Activated CD4-positive, alpha-beta memory T cell treated with anti-CD3 and anti-CD28 coated beads for 36 hours (primary cell): ENCODE measurements around the gene MRPL22. TPM values are rescaled to one million over a fixed set of nuclear protein-coding genes. Genes with fewer than 3 reads are reported as not detected.
"Not testable (repeated sequence)": the region's sequence is repeated elsewhere in the genome, so short reads cannot be mapped to it uniquely, and the experiment has no call there.

Source experiments
- CTCF ChIA-PET: fragments of 350-600 bp; sonication (Branson Sonifier 250); formaldehyde crosslinking; loops from one replicate; lab custom pipeline; 2021; ENCODE audit warnings: antibody characterized with exemption, inconsistent platforms; lab: Charles Lee
- POLR2A ChIA-PET: fragments of 350-600 bp; sonication (Branson Sonifier 250); formaldehyde crosslinking; loops from one replicate; lab custom pipeline; 2021; ENCODE audit warnings: antibody characterized with exemption; lab: Charles Lee
- DNase-seq: peaks from one replicate; pipeline ENCODE4 v3.0.0-alpha.2; 2020
- H3K27ac Mint-ChIP-seq: one replicate; pipeline ENCODE4 v1.8.0; 2021; ENCODE audit warnings: mixed read lengths
- H3K27me3 Mint-ChIP-seq: one replicate; pipeline ENCODE4 v1.8.0; 2021; ENCODE audit warnings: mixed read lengths
- H3K36me3 Mint-ChIP-seq: one replicate; pipeline ENCODE4 v1.8.0; 2021; ENCODE audit warnings: mixed read lengths
- H3K4me1 Mint-ChIP-seq: one replicate; pipeline ENCODE4 v1.8.0; 2021; ENCODE audit warnings: low read depth, mixed read lengths
- H3K4me3 Mint-ChIP-seq: one replicate; pipeline ENCODE4 v1.8.0; 2021; ENCODE audit warnings: mild to moderate bottlenecking, mixed read lengths
- H3K9me3 Mint-ChIP-seq: one replicate; pipeline ENCODE4 v1.8.0; 2021; ENCODE audit warnings: mixed read lengths
- intact Hi-C: fragments of 100-400 bp; cut with micrococcal nuclease; formaldehyde crosslinking; loops from one replicate; pipeline ENCODE4 v1.15.1; 2023
- total RNA-seq, 2 experiments: library from RNA; stranded (reverse); gene quantifications; one replicate each; pipeline ENCODE4 v1.2.3, GENCODE V29; 2021

Gene MRPL22
- total RNA-seq: 10 to 100 TPM; 80.8 to 82.2 TPM

DNA sequence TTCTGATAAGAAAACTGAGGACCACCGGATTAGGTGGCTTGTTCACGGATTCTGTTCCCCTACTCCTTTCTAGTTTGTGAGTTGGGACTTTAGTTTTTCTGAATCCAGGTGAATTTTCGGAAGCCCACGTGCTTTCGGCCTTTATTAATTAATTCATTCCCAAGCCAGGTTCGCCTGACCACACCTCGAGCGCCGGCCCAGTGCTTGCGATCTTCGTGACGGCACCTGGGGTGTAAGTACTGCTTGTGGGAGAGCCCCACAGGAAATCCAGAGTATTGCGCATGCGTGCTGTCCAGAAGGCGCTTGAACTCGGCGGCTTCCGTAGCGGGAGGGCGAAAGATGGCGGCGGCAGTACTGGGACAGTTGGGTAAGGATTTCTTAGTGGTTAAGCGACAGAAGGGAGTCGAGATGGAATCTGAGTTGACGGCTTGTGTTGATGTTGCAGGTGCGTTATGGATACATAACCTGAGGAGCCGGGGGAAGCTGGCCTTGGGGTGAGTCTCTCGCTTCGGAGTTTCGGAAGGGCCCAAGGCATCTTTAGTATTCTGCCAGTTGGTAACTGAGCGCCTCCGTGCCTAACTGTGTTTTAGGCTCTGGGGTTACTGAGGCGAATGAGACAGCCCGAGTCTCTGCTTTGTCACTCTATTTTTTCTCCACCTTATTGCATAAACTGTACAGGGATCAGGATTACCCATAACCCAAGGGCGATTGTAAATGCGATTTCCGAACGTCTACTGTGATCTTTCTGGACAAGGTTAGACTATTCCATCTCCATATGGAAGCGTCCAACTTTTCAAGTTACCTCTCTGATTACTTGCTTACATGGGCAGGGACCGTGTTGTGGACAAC, at the start of gene MRPL22:
TSS of gene MRPL22 (plus strand) at position 302 of the 849 bp plus-strand sequence. CDS start at position 340, 38 bp downstream.
- no peaks in the 10 kb centered on the region for H3K27me3 Mint-ChIP-seq
- peak within 1 kb of the TSS; percentile 96 for H3K4me3 Mint-ChIP-seq
- CTCF ChIA-PET: interaction anchor here (1.0 kb wide), 1 partner anchor 291 kb away, joined by 5 read pairs; no protein-coding TSS in a partner anchor
- DNase-seq: peak; percentile 97
- peaks cover 35% of the 10 kb centered on the region for H3K4me1 Mint-ChIP-seq
- intact Hi-C loops: loop anchor here (1.0 to 10.0 kb wide), 5 partner anchors 83 to 902 kb away; partner anchors contain the start of genes CNOT8, FAM114A2, LARP1 and MFAP3
- no peaks in the 10 kb centered on the region for H3K9me3 Mint-ChIP-seq
- peak within 1 kb of the TSS; percentile 93 for H3K27ac Mint-ChIP-seq
- POLR2A ChIA-PET: interaction anchor here (1.1 kb wide), 1 partner anchor 83 kb away, joined by 4 read pairs; the partner anchor contains the start of gene CNOT8
- H3K36me3 Mint-ChIP-seq: peaks cover 5% of the 10 kb centered on the region

GRCh38 chr5:154892369-154892771, 48.5 kb upstream of the MRPL22 start:
- DNase-seq: no peak
- CTCF ChIA-PET: no interaction called here
- Mint-ChIP-seq H3K27ac (no peak overlapping the region), H3K9me3 (peaks cover 10% of the 10 kb centered on the region), H3K4me3 (no peak overlapping the region), H3K4me1 (no peaks in the 10 kb centered on the region), H3K36me3 (peaks cover 66% of the 10 kb centered on the region), H3K27me3 (no peaks in the 10 kb centered on the region)
- intact Hi-C loops: no loop called here
- POLR2A ChIA-PET: no interaction called here

DNA sequence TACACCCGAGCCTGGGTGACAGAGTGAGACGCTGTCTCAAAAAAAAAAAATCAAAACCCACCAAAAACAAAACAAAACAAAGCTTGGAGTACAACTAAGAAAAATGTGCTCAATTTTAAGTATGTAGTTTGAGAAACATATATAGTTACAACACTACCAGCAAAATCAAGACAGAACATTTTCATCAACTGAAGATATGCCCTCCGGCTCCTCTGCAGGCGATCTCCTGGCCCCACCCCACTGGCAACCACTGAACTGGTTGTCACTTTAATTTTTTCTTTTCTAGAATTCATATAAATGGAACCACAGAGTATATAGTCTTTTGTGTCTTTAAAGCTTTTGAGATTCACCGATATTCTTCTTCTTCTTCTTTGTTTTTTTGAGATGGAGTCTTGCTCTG, 47.5 kb upstream of the MRPL22 start:
- Mint-ChIP-seq H3K36me3 (peaks cover 64% of the 10 kb centered on the region), H3K27ac (no peak overlapping the region), H3K4me3 (no peak overlapping the region), H3K9me3 (peaks cover 2% of the 10 kb centered on the region), H3K27me3 (no peaks in the 10 kb centered on the region), H3K4me1 (no peaks in the 10 kb centered on the region)
- ChIA-PET POLR2A (no interaction called here), CTCF (no interaction called here)
- no peak for DNase-seq
- intact Hi-C loops: no loop called here

DNA sequence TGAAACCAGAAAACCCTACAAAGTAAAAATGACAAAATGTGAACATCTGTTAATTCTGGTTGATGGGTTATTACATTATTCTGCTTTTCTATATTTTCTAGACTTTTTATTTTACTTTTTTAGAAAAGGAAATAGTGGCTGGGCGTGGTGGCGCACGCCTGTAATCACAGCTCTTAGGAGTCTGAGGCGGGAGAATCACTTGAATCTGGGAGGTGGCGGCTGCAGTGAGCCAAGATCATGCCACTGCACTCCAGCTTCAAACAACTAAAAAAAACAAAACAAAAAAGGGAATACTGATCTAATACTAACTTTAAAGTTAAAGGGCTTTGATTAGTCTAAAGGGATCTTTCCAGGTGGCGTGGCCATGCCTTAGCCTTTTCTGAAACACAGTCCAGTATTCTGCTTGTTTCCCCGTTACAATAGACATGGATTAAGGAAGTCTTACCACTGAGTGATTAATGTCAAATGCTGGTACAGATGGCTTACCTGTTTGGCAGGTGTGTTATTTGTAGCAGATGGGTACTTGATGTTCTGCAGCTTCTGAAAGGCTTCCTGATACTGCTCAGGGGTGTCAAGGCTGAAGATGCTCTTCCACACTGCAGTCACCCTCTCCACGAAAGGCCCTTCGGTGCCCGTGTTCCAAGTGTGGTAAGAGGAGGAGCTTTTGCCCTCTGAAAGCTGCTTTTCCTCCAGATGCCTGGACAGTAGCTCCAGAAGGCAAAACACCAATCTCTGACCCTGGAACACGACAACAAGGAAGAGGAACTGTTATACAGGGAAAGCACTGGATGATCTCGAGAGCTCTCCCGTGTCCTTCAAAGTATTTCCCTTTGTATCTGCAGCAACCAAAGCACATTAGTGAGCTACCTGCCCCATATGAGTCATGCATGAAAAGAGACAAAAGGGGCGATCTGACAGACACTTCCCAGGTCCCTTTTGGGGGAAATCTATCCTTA, 45.0 kb upstream of the MRPL22 start:
- no peak for DNase-seq
- Mint-ChIP-seq H3K27me3 (no peaks in the 10 kb centered on the region), H3K4me3 (no peak overlapping the region), H3K27ac (peak overlapping the region; percentile 45), H3K36me3 (peaks cover 66% of the 10 kb centered on the region), H3K9me3 (no peaks in the 10 kb centered on the region), H3K4me1 (no peaks in the 10 kb centered on the region)
- intact Hi-C loops: no loop called here
- ChIA-PET POLR2A (no interaction called here), CTCF (no interaction called here)

- no peak for DNase-seq
- no peak overlapping the region for H3K4me3 Mint-ChIP-seq
- H3K27ac Mint-ChIP-seq: peak overlapping the region; percentile 45
- H3K4me1 Mint-ChIP-seq: no peaks in the 10 kb centered on the region
- intact Hi-C loops: no loop called here
- peaks cover 60% of the 10 kb centered on the region for H3K36me3 Mint-ChIP-seq
- ChIA-PET POLR2A (no interaction called here), CTCF (no interaction called here)
- H3K9me3 Mint-ChIP-seq: no peaks in the 10 kb centered on the region
- H3K27me3 Mint-ChIP-seq: no peaks in the 10 kb centered on the region
Observed at GRCh38 chr5:154896562-154897165, 44.2 kb upstream of the MRPL22 start.

DNA sequence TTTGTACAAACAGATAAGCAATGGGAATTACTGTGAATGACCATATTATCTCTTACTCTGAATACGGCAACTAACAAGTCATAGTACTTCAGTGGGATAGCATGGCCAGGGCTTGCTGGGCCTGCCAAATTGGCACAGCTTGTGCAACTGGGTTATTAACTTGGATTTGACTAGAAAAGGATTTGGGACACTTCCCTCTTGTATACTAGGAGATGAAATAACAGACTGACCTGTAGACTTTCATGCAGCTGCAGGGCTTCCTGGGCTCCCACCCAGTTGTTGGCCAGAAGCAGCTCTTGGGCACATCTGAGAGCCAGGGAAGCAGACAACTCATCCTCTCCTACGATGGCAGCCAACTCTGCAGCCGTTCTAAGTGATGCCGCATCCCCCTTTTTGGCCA, 42.7 kb upstream of the MRPL22 start:
- ChIA-PET CTCF (no interaction called here), POLR2A (no interaction called here)
- H3K36me3 Mint-ChIP-seq: peaks cover 63% of the 10 kb centered on the region

GRCh38 chr5:154899151-154899816, 41.6 kb upstream of the MRPL22 start:
- ChIA-PET POLR2A (no interaction called here), CTCF (no interaction called here)
- H3K4me1 Mint-ChIP-seq: no peaks in the 10 kb centered on the region
- H3K9me3 Mint-ChIP-seq: no peaks in the 10 kb centered on the region
- no peaks in the 10 kb centered on the region for H3K27me3 Mint-ChIP-seq
- peaks cover 59% of the 10 kb centered on the region for H3K36me3 Mint-ChIP-seq
- no peak overlapping the region for H3K4me3 Mint-ChIP-seq
- intact Hi-C loops: no loop called here
- H3K27ac Mint-ChIP-seq: no peak overlapping the region
- DNase-seq: no peak

More for the DNA sequence above, 42.7 kb upstream of the MRPL22 start:
- Mint-ChIP-seq H3K4me3 (no peak overlapping the region), H3K9me3 (no peaks in the 10 kb centered on the region), H3K27ac (no peak overlapping the region), H3K27me3 (no peaks in the 10 kb centered on the region), H3K4me1 (no peaks in the 10 kb centered on the region)
- intact Hi-C loops: no loop called here
- DNase-seq: no peak

GRCh38 chr5:154900066-154900465, 40.8 kb upstream of the MRPL22 start:
- Mint-ChIP-seq H3K9me3 (no peaks in the 10 kb centered on the region), H3K36me3 (peaks cover 63% of the 10 kb centered on the region), H3K4me3 (no peak overlapping the region), H3K27ac (no peak overlapping the region), H3K4me1 (no peaks in the 10 kb centered on the region), H3K27me3 (no peaks in the 10 kb centered on the region)
- no peak for DNase-seq
- intact Hi-C loops: no loop called here
- CTCF ChIA-PET: no interaction called here
- POLR2A ChIA-PET: no interaction called here

DNA sequence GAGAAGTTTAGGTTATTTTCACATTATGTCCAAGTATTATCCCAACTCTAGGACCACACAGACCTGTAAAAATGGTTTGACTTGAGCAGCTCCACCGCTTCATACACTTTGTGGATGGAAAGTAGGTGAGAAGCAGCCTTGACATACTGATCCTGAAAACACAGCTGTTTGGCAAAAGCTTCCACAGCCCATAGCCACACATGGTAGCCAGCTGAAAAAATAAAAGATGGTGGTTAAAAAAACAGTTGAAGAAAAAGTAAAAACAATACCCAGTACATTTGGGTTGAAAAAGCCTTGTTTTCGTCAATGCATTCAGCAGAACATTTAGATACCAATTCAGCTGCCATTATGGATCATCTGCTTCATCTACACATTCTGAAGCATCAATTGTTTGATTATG, 39.6 kb upstream of the MRPL22 start:
- Mint-ChIP-seq H3K36me3 (peaks cover 54% of the 10 kb centered on the region), H3K4me1 (no peaks in the 10 kb centered on the region), H3K27ac (no peak overlapping the region), H3K27me3 (no peaks in the 10 kb centered on the region), H3K9me3 (no peaks in the 10 kb centered on the region), H3K4me3 (no peak overlapping the region)
- ChIA-PET CTCF (interaction anchor here (0.9 kb wide), 1 partner anchor 16 kb away, joined by 3 read pairs; no protein-coding TSS in a partner anchor), POLR2A (no interaction called here)
- DNase-seq: no peak
- intact Hi-C loops: no loop called here

DNA sequence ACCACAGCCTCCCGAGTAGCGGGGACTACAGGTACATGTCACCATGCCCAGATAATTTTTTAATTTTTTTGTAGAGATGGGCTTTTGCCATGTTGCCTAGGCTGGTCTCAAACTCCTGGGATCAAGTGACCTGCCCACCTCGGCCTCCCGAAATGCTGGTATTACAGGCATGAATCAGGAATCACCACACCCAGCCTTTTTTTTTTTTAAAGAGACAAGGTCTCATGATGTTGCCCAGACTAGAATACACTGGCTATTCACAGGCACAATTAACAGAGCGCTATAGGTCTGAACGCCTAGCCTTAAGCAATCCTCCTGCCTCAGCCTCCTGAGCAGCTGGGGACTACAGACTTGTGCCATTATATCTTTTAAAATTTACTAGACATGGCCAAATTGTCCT, 39.0 kb upstream of the MRPL22 start:
- ChIA-PET POLR2A (no interaction called here), CTCF (no interaction called here)
- Mint-ChIP-seq H3K27ac (no peak overlapping the region), H3K4me1 (no peaks in the 10 kb centered on the region), H3K9me3 (no peaks in the 10 kb centered on the region), H3K27me3 (no peaks in the 10 kb centered on the region), H3K4me3 (no peak overlapping the region), H3K36me3 (peaks cover 51% of the 10 kb centered on the region)
- no peak for DNase-seq
- intact Hi-C loops: no loop called here

GRCh38 chr5:154905601-154906000, 35.3 kb upstream of the MRPL22 start:
- H3K27ac Mint-ChIP-seq, intact Hi-C loops, CTCF ChIA-PET, POLR2A ChIA-PET, H3K27me3 Mint-ChIP-seq, H3K4me1 Mint-ChIP-seq, H3K4me3 Mint-ChIP-seq, H3K9me3 Mint-ChIP-seq, DNase-seq: not testable (repeated sequence)
- H3K36me3 Mint-ChIP-seq: peaks cover 46% of the 10 kb centered on the region
